ENCODE data around the gene FIS1.

- TF ChIP-seq CTCF (IDR thresholded peaks at IDR 0.05; ENCODE audit: poor library complexity, severe bottlenecking): no peak
- TF ChIP-seq RAD21 (conservative IDR thresholded peaks at IDR 0.05): no peak
- no peak for TF ChIP-seq POLR2AphosphoS5 (IDR thresholded peaks at IDR 0.05)
- TF ChIP-seq EP300 (conservative IDR thresholded peaks at IDR 0.05; ENCODE audit: poor library complexity, severe bottlenecking): no peak
These were observed 6.4 kb downstream of the FIS1 start for GRCh38 chr7:101238226-101239182.
